HG03108 (cell line): ENCODE results near the gene SND1.

ENCODE experiments used
- ATAC-seq: cut with Tn5 transposase; IDR thresholded peaks from one replicate; pipeline ENCODE4 v1.9.1; 2021; ENCODE audit warnings: moderate library complexity; ENCODE audit not compliant: unreplicated experiment

SND1 gene

GRCh38 chr7:127858915-127859189 lies 206.9 kb downstream of the SND1 start:
- ATAC-seq: no peak

DNA sequence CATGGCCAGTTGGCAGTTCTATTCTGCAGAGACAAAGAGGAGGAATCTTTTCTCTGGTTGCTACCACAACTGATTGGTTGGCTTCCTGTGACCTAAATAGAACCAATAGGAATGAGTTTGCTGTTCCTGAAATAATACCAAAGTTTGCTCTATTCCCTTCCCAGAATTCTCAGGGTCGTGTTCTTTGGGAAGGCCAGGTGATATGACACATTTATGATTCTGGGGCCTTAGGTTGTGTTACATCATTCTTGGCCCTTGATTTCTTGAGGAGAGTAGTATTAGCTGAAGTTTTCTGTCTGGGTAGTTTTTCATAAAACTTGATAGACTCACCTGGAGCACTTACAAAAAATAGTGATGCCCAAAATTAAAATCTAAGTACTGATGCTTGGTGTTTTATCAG lies 207.3 kb downstream of the SND1 start:
- ATAC-seq: no peak

DNA sequence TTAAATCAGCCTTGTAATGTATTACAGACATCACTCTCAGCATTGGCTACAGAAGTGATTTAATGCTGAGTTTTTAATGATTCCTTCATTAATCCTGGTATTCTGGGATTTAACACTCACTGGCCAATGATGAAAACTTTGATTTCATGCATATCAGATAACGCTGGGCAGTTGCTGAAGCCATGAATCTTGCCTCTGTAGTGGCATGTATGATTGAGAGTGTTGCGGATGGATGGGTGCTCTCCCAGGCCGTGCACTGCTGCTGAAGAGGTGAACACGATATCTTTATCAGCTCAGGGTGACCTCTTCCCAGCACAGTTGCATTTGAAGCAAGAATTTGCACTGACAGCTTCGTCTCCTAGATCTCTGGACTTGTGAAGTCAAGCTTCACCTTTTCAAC lies 210.5 kb downstream of the SND1 start:
- ATAC-seq: no peak

- no peak for ATAC-seq
Observed at GRCh38 chr7:127863082-127863481, 211.1 kb downstream of the SND1 start.

DNA sequence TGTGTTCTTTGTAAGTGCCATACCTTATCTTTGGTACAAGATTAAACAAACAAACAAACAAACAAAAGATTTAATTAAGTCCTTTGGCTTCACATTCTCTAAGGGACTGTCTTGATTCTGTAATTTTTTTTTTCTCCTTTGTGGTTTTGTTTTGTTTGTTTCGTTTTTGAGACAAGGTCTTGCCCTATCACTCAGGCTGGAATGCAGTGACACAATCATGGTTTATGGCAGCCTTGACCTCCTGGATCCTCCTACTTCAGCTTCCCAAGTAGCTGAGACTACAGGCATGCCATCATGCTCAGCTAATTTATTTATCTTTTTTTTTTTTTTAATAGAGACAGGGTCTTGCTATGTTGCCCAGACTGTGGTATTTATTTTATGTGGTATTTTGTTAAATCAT lies 213.5 kb downstream of the SND1 start:
- ATAC-seq: no peak

DNA sequence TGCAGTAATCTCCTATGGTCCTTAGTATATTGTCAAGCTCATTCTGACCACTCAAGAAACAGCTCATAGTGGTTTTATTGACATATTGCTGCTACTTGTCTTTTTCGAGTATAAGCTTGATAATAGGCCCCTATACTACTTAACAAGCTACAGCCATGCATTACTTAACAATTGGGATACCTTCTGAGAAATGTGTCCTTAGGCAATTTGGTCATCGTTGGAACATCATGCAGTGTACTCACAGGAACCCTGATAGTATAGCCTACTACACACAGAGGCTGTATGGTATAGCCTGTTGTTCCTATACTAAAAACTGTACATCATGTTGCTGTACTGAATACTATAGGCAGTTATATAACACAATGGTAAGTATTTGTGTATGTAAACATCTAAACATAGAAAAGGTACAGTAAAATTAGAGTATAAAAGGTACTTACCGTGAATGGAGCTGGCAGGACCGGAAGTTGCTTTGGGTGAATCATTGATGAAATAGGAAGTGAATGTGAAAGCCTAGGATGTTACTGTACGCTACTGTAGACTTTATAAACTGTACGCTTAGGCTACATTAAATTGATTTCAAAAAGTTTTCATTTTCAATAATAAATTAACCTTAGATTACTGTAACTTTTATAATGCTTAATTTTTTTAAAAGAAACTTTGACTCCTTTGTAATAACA lies 218.4 kb downstream of the SND1 start:
- ATAC-seq: peak; percentile 47

DNA sequence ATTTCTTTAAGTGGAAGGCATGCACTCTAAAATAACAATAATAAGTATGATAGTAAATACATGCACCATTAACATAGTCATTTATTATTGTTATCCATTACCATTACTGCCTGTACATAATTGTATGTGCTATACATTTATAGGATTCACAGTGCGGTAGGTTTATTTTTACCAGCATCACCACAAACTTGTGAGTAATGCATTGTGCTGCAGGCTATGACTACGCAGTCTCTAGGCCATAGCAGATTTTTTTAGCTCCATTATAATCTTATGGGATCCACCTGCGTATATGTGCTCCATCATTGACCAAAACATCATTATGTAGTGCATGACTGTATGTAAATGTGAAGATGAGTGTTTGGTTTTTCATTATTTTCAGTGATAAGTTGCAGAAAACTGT lies 219.2 kb downstream of the SND1 start:
- no peak for ATAC-seq

GRCh38 chr7:127872122-127872521 lies 220.1 kb downstream of the SND1 start:
- ATAC-seq: peak; percentile 66

DNA sequence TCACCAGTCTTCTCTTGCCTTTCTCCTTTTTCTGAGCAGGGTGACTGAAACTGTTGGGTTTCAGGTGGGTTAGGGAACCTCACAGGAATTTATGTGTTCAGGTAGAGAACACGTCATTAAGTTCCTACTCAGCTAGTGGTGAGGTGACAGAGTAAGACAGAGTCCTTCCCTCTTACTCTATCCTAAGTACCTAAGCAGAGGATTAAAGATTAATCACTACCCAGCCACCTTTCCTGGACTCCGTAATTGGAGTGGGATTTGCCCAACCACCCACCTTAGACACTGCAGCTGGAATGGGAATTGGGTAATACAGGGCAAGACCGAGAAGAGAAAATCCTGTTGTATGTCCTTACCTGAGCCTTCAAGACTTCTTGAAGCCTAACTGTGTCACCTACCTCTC lies 221.2 kb downstream of the SND1 start:
- ATAC-seq: no peak

DNA sequence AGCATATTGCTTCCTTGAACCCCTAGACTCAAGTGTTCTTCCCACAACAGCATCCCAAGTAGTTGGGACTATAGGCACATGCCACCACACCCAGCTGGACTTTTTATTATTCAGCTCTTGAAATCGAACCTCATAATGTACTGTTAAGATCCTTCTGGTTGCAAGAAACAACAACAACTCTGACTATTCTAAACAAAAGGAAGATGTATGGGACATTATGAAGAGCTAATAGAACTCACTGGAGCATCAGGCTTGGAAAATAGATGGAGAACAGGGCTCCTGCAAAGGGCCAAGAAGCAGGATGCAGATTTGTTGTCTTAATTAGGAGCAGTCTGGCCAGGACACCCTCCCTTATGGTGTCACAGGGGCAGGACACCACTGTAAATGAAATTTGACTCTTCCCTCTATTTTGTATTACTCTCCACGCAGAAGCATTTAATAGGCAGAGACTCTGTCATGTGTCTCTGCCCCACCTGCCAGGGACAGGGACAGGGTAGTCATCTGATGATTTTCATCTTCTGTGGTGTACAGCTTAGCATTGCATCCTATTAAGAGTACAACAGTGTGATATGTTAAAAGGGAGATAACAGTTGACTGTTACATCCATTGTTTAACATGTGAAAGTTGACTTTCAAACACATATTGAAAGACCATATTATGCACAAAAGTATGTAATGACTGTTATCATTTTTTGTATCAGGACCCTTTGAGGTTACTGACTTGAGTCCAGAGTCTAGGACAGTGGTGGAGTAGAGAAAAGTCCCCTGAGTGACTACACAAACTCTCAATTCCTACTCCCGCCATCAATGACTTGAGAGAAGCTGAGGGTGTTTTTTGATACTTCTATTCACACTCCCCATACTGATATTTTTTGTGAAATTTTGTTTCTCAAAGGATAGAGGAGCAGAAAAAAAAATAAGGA lies 222.0 kb downstream of the SND1 start:
- ATAC-seq: no peak

GRCh38 chr7:127874951-127875608 lies 223.1 kb downstream of the SND1 start:
- no peak for ATAC-seq

DNA sequence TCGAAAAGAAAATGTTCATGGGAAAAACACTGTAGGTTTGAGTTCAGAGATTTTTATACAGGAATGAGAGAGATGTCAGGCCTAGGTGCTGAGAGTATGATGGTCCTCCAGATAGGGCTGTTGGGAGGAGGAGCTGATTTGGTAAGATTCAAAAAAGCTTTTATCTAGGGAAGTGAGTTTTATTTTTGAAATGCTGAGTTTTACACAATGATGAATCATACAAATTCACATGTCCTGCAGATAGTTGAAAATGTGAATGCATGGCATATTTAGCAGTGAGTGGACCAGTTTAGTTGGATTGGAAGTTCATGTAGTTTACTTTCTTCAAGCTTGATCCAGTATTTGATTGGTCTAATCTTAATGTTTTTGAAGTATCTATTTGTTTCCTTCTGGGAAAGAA lies 224.4 kb downstream of the SND1 start:
- no peak for ATAC-seq

- ATAC-seq: no peak
Observed at GRCh38 chr7:127877951-127878350, 226.0 kb downstream of the SND1 start.

DNA sequence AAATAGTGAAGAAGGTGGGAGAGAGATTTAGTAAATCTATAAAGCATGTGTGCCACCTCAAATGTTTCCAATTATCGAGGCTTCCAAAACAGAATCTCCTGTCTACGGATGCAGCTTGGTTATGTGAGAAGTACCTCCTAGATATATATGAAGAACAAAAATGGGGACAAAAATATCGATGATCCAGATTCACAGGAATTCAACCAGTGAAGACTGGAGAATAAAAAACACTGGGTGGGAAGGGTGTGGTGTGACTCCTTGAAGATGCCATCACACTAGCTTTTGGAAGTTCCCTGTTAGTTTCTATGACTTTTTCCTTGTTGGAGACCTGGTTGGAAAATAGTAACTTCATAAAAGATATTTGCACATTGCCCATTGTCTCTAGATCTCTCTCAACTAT lies 226.8 kb downstream of the SND1 start:
- no peak for ATAC-seq

- no peak for ATAC-seq
Observed at GRCh38 chr7:127879436-127879835, 227.4 kb downstream of the SND1 start.

DNA sequence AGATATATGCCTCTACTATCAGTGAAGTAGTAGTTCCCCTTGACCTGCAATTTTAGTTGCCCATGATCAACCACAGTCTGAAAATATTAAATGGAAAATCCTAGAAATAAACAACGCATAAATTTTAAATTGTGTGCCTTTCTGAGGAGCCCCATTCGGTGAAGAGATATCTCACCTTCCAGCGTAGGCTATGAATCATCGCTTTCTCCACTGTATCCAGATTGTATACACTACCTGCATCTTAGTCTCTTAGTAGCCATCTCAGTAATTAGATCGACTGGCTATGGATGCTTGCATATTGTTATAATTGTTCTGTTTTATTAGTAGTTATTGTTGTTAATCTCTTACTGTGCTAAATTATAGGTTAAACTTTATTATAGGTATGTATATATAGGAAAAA lies 227.9 kb downstream of the SND1 start:
- no peak for ATAC-seq

DNA sequence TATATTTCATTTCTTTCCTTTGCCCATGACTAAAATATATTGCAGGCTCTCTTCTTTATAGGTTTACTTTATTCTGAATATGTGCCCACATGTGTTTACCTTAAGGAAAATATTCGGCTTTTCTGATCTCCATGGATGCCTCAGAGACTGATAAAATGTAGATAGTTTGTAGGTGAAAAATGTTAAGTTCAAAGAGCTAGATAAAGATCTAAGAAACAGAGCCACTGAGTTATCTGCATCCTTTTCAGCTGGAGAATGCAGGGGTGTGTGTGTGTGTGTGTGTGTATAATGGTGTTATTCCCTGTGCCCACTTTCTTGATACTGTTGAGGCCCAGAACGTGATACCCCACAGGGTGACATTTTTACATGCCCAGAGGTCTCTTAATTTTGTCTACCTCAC lies 228.5 kb downstream of the SND1 start:
- ATAC-seq: no peak

DNA sequence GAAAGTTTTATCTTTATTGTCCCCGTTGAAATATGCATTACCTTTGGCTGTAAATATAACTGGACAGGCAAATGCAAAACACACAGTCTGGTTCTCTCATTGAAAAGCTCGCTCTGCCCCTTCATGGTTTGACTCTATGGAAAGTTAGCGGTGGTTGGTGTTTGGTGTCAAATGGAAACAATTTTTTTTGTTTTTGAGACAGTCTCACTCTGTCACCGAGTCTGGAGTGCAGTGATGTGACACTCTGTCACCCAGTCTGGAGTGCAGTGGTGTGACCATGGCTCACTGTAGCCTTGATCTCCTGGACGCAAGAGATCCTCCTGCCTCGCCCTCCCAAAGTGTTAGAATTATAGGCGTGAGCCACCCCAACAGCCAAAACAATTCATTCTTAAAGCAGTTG lies 229.6 kb downstream of the SND1 start:
- ATAC-seq: no peak

DNA sequence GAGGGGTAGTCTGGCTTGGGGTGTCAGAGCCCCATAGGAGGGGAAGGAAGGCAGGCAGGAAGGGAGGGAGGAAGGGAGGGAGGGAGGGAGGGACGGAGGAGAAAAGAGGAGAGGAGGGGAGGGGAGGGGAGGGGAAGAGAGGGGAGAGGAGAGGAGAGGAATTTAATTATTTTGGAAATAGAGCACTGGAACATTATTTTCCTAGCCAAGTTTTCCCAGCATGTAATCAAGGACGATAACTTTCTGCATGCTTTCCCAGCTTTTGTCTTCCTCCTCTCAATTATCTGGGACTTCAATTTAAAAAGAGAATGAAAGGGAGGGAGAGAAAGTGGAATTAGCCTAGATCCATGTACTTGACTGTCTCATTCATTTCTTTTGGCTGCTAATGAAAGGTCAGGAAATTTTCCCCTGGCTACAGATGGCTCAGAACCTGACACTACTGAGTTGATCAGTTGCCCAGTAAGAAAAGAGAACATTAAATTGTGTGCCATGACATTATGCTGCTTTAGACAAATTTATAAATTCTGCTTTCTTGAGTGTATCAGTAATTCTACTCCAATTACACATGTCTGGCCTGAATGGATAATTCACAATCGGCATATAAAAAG lies 230.4 kb downstream of the SND1 start:
- ATAC-seq: no peak

- no peak for ATAC-seq
Observed at GRCh38 chr7:127884066-127884559, 232.1 kb downstream of the SND1 start.

GRCh38 chr7:127885222-127885772 lies 233.3 kb downstream of the SND1 start:
- no peak for ATAC-seq
